Astrocyte (in vitro differentiated cells and primary cell): Measurements from ENCODE around the gene SAMD4A. TPM values are rescaled to one million over a fixed set of nuclear protein-coding genes. Genes with fewer than 3 reads are reported as not detected.
A peak's percentile ranks its signal among the peaks of the same experiment; 100 is the strongest.

ENCODE experiments used
- DNase-seq: peaks from one replicate; pipeline ENCODE4 v3.0.0-alpha.2; 2010; ENCODE audit warnings: low read depth
- FAIRE-seq: peaks from 2 replicates; lab custom pipeline; 2011; peaks lifted over from hg19 to GRCh38; lab: Jason Lieb, UNC
- H2AFZ ChIP-seq: 2 replicates; pipeline ENCODE4 v1.6.0; 2012; ENCODE audit warnings: low read depth, low read length, inconsistent platforms
- H3K27ac ChIP-seq: 2 replicates; pipeline ENCODE4 v1.5.1; 2011; ENCODE audit warnings: low read depth, low read length, inconsistent platforms
- H3K27me3 ChIP-seq: 2 replicates; pipeline ENCODE4 v1.6.0; 2011; ENCODE audit warnings: low read length, inconsistent platforms; ENCODE audit not compliant: insufficient read depth
- H3K36me3 ChIP-seq: 2 replicates; pipeline ENCODE4 v1.5.1; 2011; ENCODE audit warnings: low read length, inconsistent platforms; ENCODE audit not compliant: insufficient read depth
- H3K4me1 ChIP-seq: 2 replicates; pipeline ENCODE4 v1.5.1; 2011; ENCODE audit warnings: low read length, inconsistent platforms; ENCODE audit not compliant: insufficient read depth
- H3K4me2 ChIP-seq: 2 replicates; pipeline ENCODE4 v1.6.0; 2012; ENCODE audit warnings: low read length, inconsistent platforms
- H3K4me3 ChIP-seq: 2 replicates; pipeline ENCODE4 v1.5.1; 2011; ENCODE audit warnings: low read depth, mild to moderate bottlenecking, low read length, inconsistent platforms; ENCODE audit not compliant: insufficient read depth
- H3K79me2 ChIP-seq: 2 replicates; pipeline ENCODE4 v1.6.0; 2012; ENCODE audit warnings: mild to moderate bottlenecking, low read length, inconsistent platforms; ENCODE audit not compliant: insufficient read depth
- H3K9ac ChIP-seq: 2 replicates; pipeline ENCODE4 v1.6.0; 2012; ENCODE audit warnings: mild to moderate bottlenecking, low read length, inconsistent platforms
- H3K9me3 ChIP-seq: 2 replicates; pipeline ENCODE4 v1.5.1; 2012; ENCODE audit warnings: low read depth, mild to moderate bottlenecking, low read length, inconsistent platforms; ENCODE audit not compliant: insufficient read depth
- H4K20me1 ChIP-seq: 2 replicates; pipeline ENCODE4 v1.6.0; 2012; ENCODE audit warnings: low read length, inconsistent platforms; ENCODE audit not compliant: insufficient read depth
- H3K27ac Mint-ChIP-seq: one replicate; pipeline ENCODE4 v1.8.0; 2021; ENCODE audit warnings: mild to moderate bottlenecking, mixed read lengths; ENCODE audit not compliant: unreplicated experiment
- H3K27me3 Mint-ChIP-seq: one replicate; pipeline ENCODE4 v1.8.0; 2021; ENCODE audit warnings: low read depth, mixed read lengths; ENCODE audit not compliant: unreplicated experiment
- H3K36me3 Mint-ChIP-seq: one replicate; pipeline ENCODE4 v1.8.0; 2021; ENCODE audit warnings: low read depth, mixed read lengths; ENCODE audit not compliant: unreplicated experiment
- H3K4me1 Mint-ChIP-seq: one replicate; pipeline ENCODE4 v1.8.0; 2021; ENCODE audit warnings: low read depth, mixed read lengths; ENCODE audit not compliant: unreplicated experiment
- H3K4me3 Mint-ChIP-seq: one replicate; pipeline ENCODE4 v1.8.0; 2021; ENCODE audit warnings: mild to moderate bottlenecking, moderate library complexity, mixed read lengths; ENCODE audit not compliant: unreplicated experiment
- H3K9me3 Mint-ChIP-seq: one replicate; pipeline ENCODE4 v1.8.0; 2021; ENCODE audit warnings: mild to moderate bottlenecking, mixed read lengths; ENCODE audit not compliant: unreplicated experiment
- EZH2 ChIP-seq: IDR thresholded peaks from 2 replicates; pipeline ENCODE4 v1.6.1; 2012; ENCODE audit warnings: mild to moderate bottlenecking, low read length, inconsistent platforms; ENCODE audit not compliant: insufficient read depth
- total RNA-seq: library from RNA; stranded (reverse); gene quantifications from 2 replicates; pipeline ENCODE4 v1.2.1, GENCODE V29; 2021
- TF ChIP-seq, protein P1 (sequence below): IDR thresholded peaks from 2 replicates; pipeline ENCODE4 v1.5.1; 2011; ENCODE audit warnings: low read depth, mild to moderate bottlenecking, inconsistent platforms, low read length, moderate library complexity; ENCODE audit not compliant: insufficient read depth

SAMD4A gene
- total RNA-seq, 1 donor from 2014 or later: 68.2 TPM

- Histone ChIP-seq H3K4me1 (peaks cover 50% of the 10 kb centered on the region), H4K20me1 (no peaks in the 10 kb centered on the region), H3K9me3 (no peaks in the 10 kb centered on the region), H2AFZ (no peak overlapping the region), H3K79me2 (peaks cover 60% of the 10 kb centered on the region), H3K9ac (no peak overlapping the region), H3K27ac (peak overlapping the region; percentile 99), H3K4me3 (no peak overlapping the region), H3K27me3 (no peaks in the 10 kb centered on the region), H3K4me2 (no peak overlapping the region), H3K36me3 (no peaks in the 10 kb centered on the region)
- TF ChIP-seq, protein P1, sequence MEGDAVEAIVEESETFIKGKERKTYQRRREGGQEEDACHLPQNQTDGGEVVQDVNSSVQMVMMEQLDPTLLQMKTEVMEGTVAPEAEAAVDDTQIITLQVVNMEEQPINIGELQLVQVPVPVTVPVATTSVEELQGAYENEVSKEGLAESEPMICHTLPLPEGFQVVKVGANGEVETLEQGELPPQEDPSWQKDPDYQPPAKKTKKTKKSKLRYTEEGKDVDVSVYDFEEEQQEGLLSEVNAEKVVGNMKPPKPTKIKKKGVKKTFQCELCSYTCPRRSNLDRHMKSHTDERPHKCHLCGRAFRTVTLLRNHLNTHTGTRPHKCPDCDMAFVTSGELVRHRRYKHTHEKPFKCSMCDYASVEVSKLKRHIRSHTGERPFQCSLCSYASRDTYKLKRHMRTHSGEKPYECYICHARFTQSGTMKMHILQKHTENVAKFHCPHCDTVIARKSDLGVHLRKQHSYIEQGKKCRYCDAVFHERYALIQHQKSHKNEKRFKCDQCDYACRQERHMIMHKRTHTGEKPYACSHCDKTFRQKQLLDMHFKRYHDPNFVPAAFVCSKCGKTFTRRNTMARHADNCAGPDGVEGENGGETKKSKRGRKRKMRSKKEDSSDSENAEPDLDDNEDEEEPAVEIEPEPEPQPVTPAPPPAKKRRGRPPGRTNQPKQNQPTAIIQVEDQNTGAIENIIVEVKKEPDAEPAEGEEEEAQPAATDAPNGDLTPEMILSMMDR: no peak
- no peak for TF ChIP-seq EZH2
- H3K27ac Mint-ChIP-seq: no peak overlapping the region
- no peak overlapping the region for H3K4me3 Mint-ChIP-seq
- DNase-seq (no peak), FAIRE-seq (no peak)
- H3K9me3 Mint-ChIP-seq: no peaks in the 10 kb centered on the region
- no peaks in the 10 kb centered on the region for H3K27me3 Mint-ChIP-seq
- H3K36me3 Mint-ChIP-seq: no peaks in the 10 kb centered on the region
- H3K4me1 Mint-ChIP-seq: peaks cover 38% of the 10 kb centered on the region
Observed at GRCh38 chr14:54649056-54649455, 82.1 kb downstream of the SAMD4A start.

DNA sequence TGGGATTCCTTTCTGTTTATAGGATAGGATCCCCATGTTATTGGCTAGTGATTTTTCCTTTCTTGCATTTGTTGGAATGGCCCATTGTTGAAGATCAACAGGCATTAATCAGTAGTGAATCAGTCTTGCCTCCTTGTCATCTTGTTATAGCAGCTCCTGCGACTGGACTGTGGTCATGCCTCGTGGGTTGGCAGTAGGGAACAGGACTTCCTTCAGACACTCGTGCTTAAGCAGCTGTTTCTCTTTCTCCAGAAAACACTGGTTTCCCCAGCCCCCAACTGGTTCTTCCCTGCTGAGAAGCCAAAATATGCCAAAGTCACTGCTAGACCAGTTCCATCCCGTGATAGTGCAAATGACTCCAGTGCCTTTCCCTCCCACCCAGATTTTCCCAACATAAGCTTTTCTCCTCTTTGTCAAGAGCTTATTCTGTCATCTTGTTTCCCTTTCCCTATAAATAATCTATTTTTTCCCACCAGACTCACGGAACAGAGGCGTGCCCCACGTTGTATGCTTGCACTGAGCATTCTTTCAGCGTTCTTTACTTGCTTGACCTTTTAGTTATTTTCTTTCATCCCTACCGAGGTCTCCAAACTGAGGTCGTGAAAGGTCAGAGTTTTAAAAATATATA, 83.5 kb downstream of the SAMD4A start:
- Mint-ChIP-seq H3K27me3 (no peaks in the 10 kb centered on the region), H3K27ac (no peak overlapping the region), H3K9me3 (no peaks in the 10 kb centered on the region), H3K36me3 (no peaks in the 10 kb centered on the region), H3K4me3 (peak overlapping the region; percentile 17), H3K4me1 (peaks cover 40% of the 10 kb centered on the region)
- H3K27ac ChIP-seq: peak overlapping the region; percentile 99
- TF ChIP-seq, protein P1: no peak
- TF ChIP-seq EZH2: no peak
- H3K36me3 ChIP-seq: no peaks in the 10 kb centered on the region
- no peaks in the 10 kb centered on the region for H4K20me1 ChIP-seq
- H3K79me2 ChIP-seq: peaks cover 61% of the 10 kb centered on the region
- DNase-seq (peak; percentile 93), FAIRE-seq (peak; percentile 43)
- peaks cover 53% of the 10 kb centered on the region for H3K4me1 ChIP-seq
- H3K4me2 ChIP-seq: peak overlapping the region; percentile 73
- H3K27me3 ChIP-seq: no peaks in the 10 kb centered on the region
- no peak overlapping the region for H2AFZ ChIP-seq
- H3K4me3 ChIP-seq: peak overlapping the region; percentile 17
- no peaks in the 10 kb centered on the region for H3K9me3 ChIP-seq
- peak overlapping the region; percentile 61 for H3K9ac ChIP-seq

DNA sequence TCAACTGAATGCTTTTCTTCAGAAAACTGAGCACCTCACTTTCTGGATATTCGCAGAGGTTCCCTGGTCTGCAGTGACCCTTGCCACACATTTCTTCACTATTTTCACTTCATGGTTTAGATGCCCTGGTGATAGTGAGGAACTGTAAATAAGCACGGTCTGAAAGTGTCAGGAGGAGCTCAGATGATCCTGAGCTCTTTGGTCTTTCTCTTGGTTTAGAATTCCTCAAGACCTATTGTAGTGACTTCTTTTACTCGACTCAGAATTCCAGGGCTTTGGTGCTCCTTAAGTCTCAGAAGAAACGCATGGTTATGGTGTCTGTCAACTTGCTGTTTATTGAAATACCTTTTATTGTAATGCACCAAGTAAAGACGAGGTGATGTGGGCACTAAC, 84.0 kb downstream of the SAMD4A start:
- Mint-ChIP-seq H3K4me1 (peaks cover 42% of the 10 kb centered on the region), H3K27ac (no peak overlapping the region), H3K36me3 (no peaks in the 10 kb centered on the region), H3K9me3 (no peaks in the 10 kb centered on the region), H3K4me3 (peak overlapping the region; percentile 20), H3K27me3 (no peaks in the 10 kb centered on the region)
- H3K4me1 ChIP-seq: peaks cover 53% of the 10 kb centered on the region
- DNase-seq: no peak
- H3K79me2 ChIP-seq: peaks cover 60% of the 10 kb centered on the region
- no peaks in the 10 kb centered on the region for H3K27me3 ChIP-seq
- no peak for FAIRE-seq
- H3K9ac ChIP-seq: peak overlapping the region; percentile 61
- no peaks in the 10 kb centered on the region for H4K20me1 ChIP-seq
- peak overlapping the region; percentile 17 for H3K4me3 ChIP-seq
- H2AFZ ChIP-seq: no peak overlapping the region
- TF ChIP-seq, protein P1: no peak
- TF ChIP-seq EZH2: no peak
- no peaks in the 10 kb centered on the region for H3K36me3 ChIP-seq
- H3K27ac ChIP-seq: peak overlapping the region; percentile 99
- H3K9me3 ChIP-seq: no peaks in the 10 kb centered on the region
- peak overlapping the region; percentile 73 for H3K4me2 ChIP-seq
